ENCODE results near the gene KRT17. TPM values are rescaled to one million over a fixed set of nuclear protein-coding genes. Genes with fewer than 3 reads are reported as not detected.

KRT17 gene
- polyA plus RNA-seq, 1 experiment = 34.7 TPM

DNA sequence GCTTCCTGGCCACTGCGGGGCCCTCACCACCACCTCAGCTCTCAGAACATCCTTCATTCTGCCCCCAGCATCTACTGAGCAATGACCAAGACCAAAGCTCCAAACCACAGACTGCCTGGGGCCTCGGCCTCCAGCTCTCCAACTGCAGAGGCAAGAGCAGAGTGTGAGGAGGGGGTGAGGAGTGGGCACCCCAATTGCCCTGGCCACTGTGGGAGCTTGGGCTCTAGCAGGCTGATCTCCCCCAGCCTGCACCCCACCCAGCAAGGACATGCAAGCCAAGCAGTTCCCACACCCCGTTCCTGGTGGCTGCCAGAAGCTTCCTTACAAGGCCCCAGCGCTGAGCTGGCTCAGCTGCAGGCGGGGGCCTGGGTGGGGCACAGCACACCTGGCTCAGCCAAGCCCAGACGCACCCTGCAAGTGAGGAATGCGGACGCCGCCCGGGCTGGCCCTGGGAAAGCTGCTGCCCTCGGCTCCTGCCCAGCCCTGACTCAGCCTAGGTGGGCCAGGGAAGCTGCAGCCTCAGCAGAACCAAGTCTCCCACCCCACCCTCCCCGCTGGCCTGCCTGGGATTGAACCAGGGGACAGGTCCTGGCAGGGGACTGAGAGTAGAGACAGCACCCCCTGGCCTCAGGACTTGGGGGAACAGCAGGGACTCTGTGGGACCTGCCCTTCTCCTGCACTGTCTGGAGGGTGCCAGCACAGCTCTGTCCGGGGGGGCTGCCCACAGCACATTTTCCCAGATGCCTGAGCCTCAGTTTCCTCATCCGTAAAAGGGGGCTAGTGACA, 29.7 kb upstream of the KRT17 start:
- Histone ChIP-seq H3K36me3 (ENCODE audit: control insufficient read depth, insufficient read depth, low read length) (no peaks in the 10 kb centered on the region), H3K4me3 (ENCODE audit: low read depth, low read length) (no peak overlapping the region), H3K27me3 (ENCODE audit: control insufficient read depth, insufficient read depth, low read length) (no peaks in the 10 kb centered on the region)
- POLR2A ChIA-PET = no interaction called here
- CTCF ChIA-PET = interaction anchor here (2.1 to 15.6 kb wide), 3 partner anchors 11 to 797 kb away, joined by 16 to 343 read pairs (median 271); no protein-coding TSS in a partner anchor
- no peak for DNase-seq (ENCODE audit: low read depth)
- TF ChIP-seq, protein P1, sequence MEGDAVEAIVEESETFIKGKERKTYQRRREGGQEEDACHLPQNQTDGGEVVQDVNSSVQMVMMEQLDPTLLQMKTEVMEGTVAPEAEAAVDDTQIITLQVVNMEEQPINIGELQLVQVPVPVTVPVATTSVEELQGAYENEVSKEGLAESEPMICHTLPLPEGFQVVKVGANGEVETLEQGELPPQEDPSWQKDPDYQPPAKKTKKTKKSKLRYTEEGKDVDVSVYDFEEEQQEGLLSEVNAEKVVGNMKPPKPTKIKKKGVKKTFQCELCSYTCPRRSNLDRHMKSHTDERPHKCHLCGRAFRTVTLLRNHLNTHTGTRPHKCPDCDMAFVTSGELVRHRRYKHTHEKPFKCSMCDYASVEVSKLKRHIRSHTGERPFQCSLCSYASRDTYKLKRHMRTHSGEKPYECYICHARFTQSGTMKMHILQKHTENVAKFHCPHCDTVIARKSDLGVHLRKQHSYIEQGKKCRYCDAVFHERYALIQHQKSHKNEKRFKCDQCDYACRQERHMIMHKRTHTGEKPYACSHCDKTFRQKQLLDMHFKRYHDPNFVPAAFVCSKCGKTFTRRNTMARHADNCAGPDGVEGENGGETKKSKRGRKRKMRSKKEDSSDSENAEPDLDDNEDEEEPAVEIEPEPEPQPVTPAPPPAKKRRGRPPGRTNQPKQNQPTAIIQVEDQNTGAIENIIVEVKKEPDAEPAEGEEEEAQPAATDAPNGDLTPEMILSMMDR (IDR thresholded peaks at IDR 0.05; ENCODE audit: insufficient read depth, low read depth, low read length) = no peak

DNA sequence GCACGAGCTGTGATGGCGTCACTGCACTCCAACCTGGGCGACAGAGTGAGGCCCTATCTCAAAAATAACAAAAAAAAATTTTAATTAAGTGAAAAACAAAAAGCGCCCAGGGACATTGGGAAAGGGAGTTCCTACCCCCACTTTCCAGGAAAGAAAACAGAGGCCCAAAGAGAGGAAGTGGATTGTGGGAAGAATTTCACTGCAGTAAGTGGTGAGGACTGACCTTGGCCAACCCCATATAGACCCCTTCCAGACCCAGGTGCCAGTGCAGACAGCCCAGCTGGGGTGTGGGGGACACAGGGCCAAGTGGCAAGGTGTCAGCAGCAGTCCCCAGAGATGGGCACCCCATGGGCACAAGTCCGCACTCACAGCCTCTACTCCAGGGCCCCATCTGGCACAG, 29.0 kb upstream of the KRT17 start:
- H3K36me3 ChIP-seq (ENCODE audit: control insufficient read depth, insufficient read depth, low read length) = no peaks in the 10 kb centered on the region
- no peaks in the 10 kb centered on the region for H3K27me3 ChIP-seq (ENCODE audit: control insufficient read depth, insufficient read depth, low read length)
- POLR2A ChIA-PET = no interaction called here
- CTCF ChIA-PET = interaction anchor here (2.1 to 15.6 kb wide), 3 partner anchors 11 to 796 kb away, joined by 16 to 343 read pairs (median 271); no protein-coding TSS in a partner anchor
- TF ChIP-seq, protein P1 (IDR thresholded peaks at IDR 0.05; ENCODE audit: insufficient read depth, low read depth, low read length) = no peak
- no peak for DNase-seq (ENCODE audit: low read depth)
- H3K4me3 ChIP-seq (ENCODE audit: low read depth, low read length) = no peak overlapping the region

DNA sequence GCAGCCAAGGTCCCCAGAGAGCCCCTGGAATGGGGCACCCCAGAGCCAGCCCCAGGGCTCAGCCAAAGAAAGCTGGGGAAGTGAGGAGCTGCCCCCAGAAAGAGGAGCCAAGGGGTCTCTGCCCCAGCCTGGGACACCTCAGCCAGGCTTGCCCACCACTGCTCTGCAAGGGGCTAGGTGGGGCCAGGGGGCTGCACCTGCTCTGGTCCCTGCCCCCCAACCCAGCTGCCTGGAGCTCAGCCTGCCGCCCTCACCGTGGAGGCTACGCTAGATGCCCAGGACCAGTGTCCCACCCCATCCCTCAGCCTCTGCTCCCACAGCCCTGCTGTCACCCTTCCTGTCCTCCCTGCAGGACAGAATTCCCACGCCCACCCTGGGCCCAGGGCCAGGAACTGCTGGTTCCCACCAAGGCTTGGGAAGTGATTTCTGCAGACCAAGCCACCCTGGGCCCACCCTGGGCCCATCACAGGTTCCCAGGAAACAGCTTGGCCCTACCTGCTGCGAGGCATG, 28.1 kb upstream of the KRT17 start:
- H3K4me3 ChIP-seq (ENCODE audit: low read depth, low read length) = no peak overlapping the region
- POLR2A ChIA-PET = interaction anchor here (1.3 kb wide), 1 partner anchor 36 kb away, joined by 5 read pairs; the partner anchor contains the start of gene EIF1
- H3K36me3 ChIP-seq (ENCODE audit: control insufficient read depth, insufficient read depth, low read length) = no peaks in the 10 kb centered on the region
- H3K27me3 ChIP-seq (ENCODE audit: control insufficient read depth, insufficient read depth, low read length) = no peaks in the 10 kb centered on the region
- CTCF ChIA-PET = interaction anchor here (0.6 to 15.6 kb wide), 4 partner anchors 12 to 795 kb away, joined by 4 to 343 read pairs (median 144); no protein-coding TSS in a partner anchor
- TF ChIP-seq, protein P1 (IDR thresholded peaks at IDR 0.05; ENCODE audit: insufficient read depth, low read depth, low read length) = no peak
- no peak for DNase-seq (ENCODE audit: low read depth)

DNA sequence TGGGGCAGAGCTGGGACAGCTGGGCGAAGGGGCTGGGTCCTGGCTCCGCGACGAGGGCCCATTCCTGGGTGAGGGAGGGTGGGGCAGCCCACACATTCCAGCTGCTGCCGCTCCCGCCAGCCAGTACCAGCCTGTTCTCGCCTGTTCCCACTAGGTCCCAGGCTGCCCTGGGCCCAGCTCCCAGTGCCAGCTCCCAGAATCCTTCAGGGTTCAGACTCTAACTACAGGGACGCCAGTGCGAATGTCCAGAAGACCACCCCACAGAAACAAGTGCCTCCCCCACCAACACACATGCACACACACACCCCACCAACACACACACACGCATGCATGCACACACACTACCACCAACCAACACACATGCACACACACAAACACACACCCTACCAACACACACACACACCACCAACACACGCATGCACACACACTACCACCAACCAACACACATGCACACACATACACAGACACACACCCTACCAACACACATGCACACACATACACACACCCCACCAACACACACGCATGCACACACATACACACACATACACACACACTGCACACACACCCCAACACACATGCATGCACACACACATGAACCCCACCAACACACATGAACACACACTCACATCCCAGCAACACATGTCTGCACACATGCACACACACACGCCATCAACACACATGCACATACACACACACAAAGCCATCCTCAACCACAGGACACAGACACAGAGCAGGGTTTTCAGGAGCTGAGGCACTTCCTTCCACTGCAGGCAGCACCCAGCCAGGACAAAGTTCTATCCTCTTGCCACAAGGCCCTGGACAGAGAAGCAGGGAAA, 27.5 kb upstream of the KRT17 start:
- ChIA-PET CTCF (interaction anchor here (0.6 to 15.6 kb wide), 5 partner anchors 13 to 796 kb away, joined by 3 to 343 read pairs (median 88); no protein-coding TSS in a partner anchor), POLR2A (interaction anchor here (0.6 to 1.3 kb wide), 2 partner anchors 37 to 1673 kb away, joined by 5 to 9 read pairs; partner anchors contain the start of gene EIF1)
- TF ChIP-seq, protein P1 (IDR thresholded peaks at IDR 0.05; ENCODE audit: insufficient read depth, low read depth, low read length) = no peak
- no peak for DNase-seq (ENCODE audit: low read depth)
- H3K27me3 ChIP-seq (ENCODE audit: control insufficient read depth, insufficient read depth, low read length) = no peaks in the 10 kb centered on the region
- H3K36me3 ChIP-seq (ENCODE audit: control insufficient read depth, insufficient read depth, low read length) = no peaks in the 10 kb centered on the region
- H3K4me3 ChIP-seq (ENCODE audit: low read depth, low read length) = no peak overlapping the region
